Mucosa of stomach (tissue), 1 donor: ENCODE data around the gene CECR2.
"Not testable (repeated sequence)": the region's sequence is repeated elsewhere in the genome, so short reads cannot be mapped to it uniquely, and the experiment has no call there.

ENCODE experiments used
- H3K27me3 ChIP-seq: one replicate; pipeline ENCODE4 v1.7.0; 2013; ENCODE audit warnings: mild to moderate bottlenecking, low read length; ENCODE audit not compliant: control insufficient read depth, insufficient read depth
- H3K36me3 ChIP-seq: one replicate; pipeline ENCODE4 v1.7.0; 2013; ENCODE audit warnings: low read length; ENCODE audit not compliant: control insufficient read depth, insufficient read depth
- H3K4me1 ChIP-seq: one replicate; pipeline ENCODE4 v1.7.0; 2013; ENCODE audit warnings: mild to moderate bottlenecking, low read length; ENCODE audit not compliant: control insufficient read depth, insufficient read depth
- H3K4me3 ChIP-seq: one replicate; pipeline ENCODE4 v1.7.0; 2013; ENCODE audit warnings: low read length
- H3K9ac ChIP-seq: one replicate; pipeline ENCODE4 v1.7.0; 2013; ENCODE audit warnings: mild to moderate bottlenecking, low read length, moderate library complexity
- H3K9me3 ChIP-seq: one replicate; pipeline ENCODE4 v1.7.0; 2013; ENCODE audit warnings: mild to moderate bottlenecking, low read length, moderate library complexity; ENCODE audit not compliant: control insufficient read depth
- donor health status: Pancreatic carcinoma.

The CECR2 gene

GRCh38 chr22:17493419-17493981 is 124.2 kb downstream of the CECR2 start:
- Histone ChIP-seq H3K36me3 (no peaks in the 10 kb centered on the region), H3K9ac (no peak overlapping the region), H3K4me1 (no peaks in the 10 kb centered on the region), H3K4me3 (no peak overlapping the region), H3K9me3 (no peaks in the 10 kb centered on the region), H3K27me3 (no peaks in the 10 kb centered on the region)

- Histone ChIP-seq H3K36me3 (no peaks in the 10 kb centered on the region), H3K4me1 (no peaks in the 10 kb centered on the region), H3K4me3 (no peak overlapping the region), H3K9me3 (no peaks in the 10 kb centered on the region), H3K9ac (no peak overlapping the region), H3K27me3 (no peaks in the 10 kb centered on the region)
These were observed 127.6 kb downstream of the CECR2 start for GRCh38 chr22:17496841-17497240.

GRCh38 chr22:17501679-17502285 is 132.5 kb downstream of the CECR2 start:
- Histone ChIP-seq H3K9me3 (no peaks in the 10 kb centered on the region), H3K27me3 (no peaks in the 10 kb centered on the region), H3K4me3 (no peak overlapping the region), H3K9ac (no peak overlapping the region), H3K4me1 (no peaks in the 10 kb centered on the region), H3K36me3 (no peaks in the 10 kb centered on the region)

GRCh38 chr22:17508110-17508509 is 138.8 kb downstream of the CECR2 start:
- H3K36me3 ChIP-seq = no peaks in the 10 kb centered on the region
- H3K27me3 ChIP-seq = no peaks in the 10 kb centered on the region
- H3K4me1 ChIP-seq = no peaks in the 10 kb centered on the region
- no peak overlapping the region for H3K9ac ChIP-seq
- H3K9me3 ChIP-seq = no peaks in the 10 kb centered on the region
- H3K4me3 ChIP-seq = no peak overlapping the region

- Histone ChIP-seq H3K27me3 (no peaks in the 10 kb centered on the region), H3K4me3 (no peak overlapping the region)
These were observed 143.7 kb downstream of the CECR2 start for GRCh38 chr22:17512960-17513359.

GRCh38 chr22:17513612-17514011 is 144.4 kb downstream of the CECR2 start:
- H3K4me3 ChIP-seq = no peak overlapping the region
- H3K27me3 ChIP-seq = no peaks in the 10 kb centered on the region
- no peaks in the 10 kb centered on the region for H3K4me1 ChIP-seq
- no peaks in the 10 kb centered on the region for H3K9me3 ChIP-seq
- H3K9ac ChIP-seq = no peak overlapping the region
- H3K36me3 ChIP-seq = no peaks in the 10 kb centered on the region

More at GRCh38 chr22:17512960-17513359, 143.7 kb downstream of the CECR2 start:
- no peaks in the 10 kb centered on the region for H3K9me3 ChIP-seq
- H3K4me1 ChIP-seq = no peaks in the 10 kb centered on the region
- H3K9ac ChIP-seq = no peak overlapping the region
- no peaks in the 10 kb centered on the region for H3K36me3 ChIP-seq

- H3K9me3 ChIP-seq = no peaks in the 10 kb centered on the region
- H3K4me1 ChIP-seq = no peaks in the 10 kb centered on the region
- H3K4me3 ChIP-seq = no peak overlapping the region
- H3K36me3 ChIP-seq = no peaks in the 10 kb centered on the region
- H3K9ac ChIP-seq = no peak overlapping the region
- no peaks in the 10 kb centered on the region for H3K27me3 ChIP-seq
These were observed 144.8 kb downstream of the CECR2 start for GRCh38 chr22:17514084-17514483.

GRCh38 chr22:17518406-17518805 is 149.1 kb downstream of the CECR2 start:
- no peaks in the 10 kb centered on the region for H3K4me1 ChIP-seq
- no peaks in the 10 kb centered on the region for H3K36me3 ChIP-seq
- H3K9me3 ChIP-seq = no peaks in the 10 kb centered on the region
- H3K27me3 ChIP-seq = no peaks in the 10 kb centered on the region
- no peak overlapping the region for H3K4me3 ChIP-seq
- no peak overlapping the region for H3K9ac ChIP-seq

GRCh38 chr22:17521971-17522370 is 152.7 kb downstream of the CECR2 start:
- H3K4me3 ChIP-seq, H3K36me3 ChIP-seq, H3K4me1 ChIP-seq, H3K9me3 ChIP-seq, H3K27me3 ChIP-seq, H3K9ac ChIP-seq: not testable (repeated sequence)

GRCh38 chr22:17523925-17524324 is 154.7 kb downstream of the CECR2 start:
- H3K9me3 ChIP-seq = no peaks in the 10 kb centered on the region
- no peaks in the 10 kb centered on the region for H3K4me1 ChIP-seq
- H3K4me3 ChIP-seq = no peak overlapping the region
- no peaks in the 10 kb centered on the region for H3K36me3 ChIP-seq
- H3K27me3 ChIP-seq = no peaks in the 10 kb centered on the region
- H3K9ac ChIP-seq = no peak overlapping the region

- Histone ChIP-seq H3K4me3 (no peak overlapping the region), H3K9ac (no peak overlapping the region), H3K36me3 (no peaks in the 10 kb centered on the region), H3K4me1 (no peaks in the 10 kb centered on the region), H3K9me3 (no peaks in the 10 kb centered on the region), H3K27me3 (no peaks in the 10 kb centered on the region)
These were observed 167.0 kb downstream of the CECR2 start for GRCh38 chr22:17536269-17536668.

GRCh38 chr22:17537155-17537554 is 167.9 kb downstream of the CECR2 start:
- Histone ChIP-seq H3K9me3 (no peaks in the 10 kb centered on the region), H3K9ac (no peak overlapping the region), H3K4me3 (no peak overlapping the region), H3K36me3 (no peaks in the 10 kb centered on the region), H3K4me1 (no peaks in the 10 kb centered on the region), H3K27me3 (no peaks in the 10 kb centered on the region)

GRCh38 chr22:17540481-17540880 is 171.2 kb downstream of the CECR2 start:
- Histone ChIP-seq H3K9ac (no peak overlapping the region), H3K27me3 (no peaks in the 10 kb centered on the region), H3K4me3 (no peak overlapping the region), H3K4me1 (no peaks in the 10 kb centered on the region), H3K36me3 (no peaks in the 10 kb centered on the region), H3K9me3 (no peaks in the 10 kb centered on the region)
